Motor neuron (in vitro differentiated cells): ENCODE measurements around the gene SEMA3E. TPM values are rescaled to one million over a fixed set of nuclear protein-coding genes. Genes with fewer than 3 reads are reported as not detected.

ENCODE experiments used
- ATAC-seq, 8 experiments: fragments of 200-7000 bp; cut with Tn5 transposase; replicated peaks in 6 of 8; 2 replicates each; pipeline ENCODE4 v1.8.0; 2021; ENCODE audit warnings: mild to moderate bottlenecking in 8 of 8, moderate library complexity in 8 of 8
- H3K27ac ChIP-seq, 2 donors: fragments of 250-450 bp; sonication (Bioruptor Pico); 2 replicates each; pipeline ENCODE4 v1.9.0; 2021; ENCODE audit warnings: antibody characterized with exemption in 2 of 2, mild to moderate bottlenecking in 2 of 2, moderate library complexity in 1 of 2
- H3K4me1 ChIP-seq, 2 donors: fragments of 250-450 bp; sonication (Bioruptor Pico); replicated peaks in 1 of 2; 2 replicates each; pipeline ENCODE4 v1.6.1; 2021; ENCODE audit warnings: antibody characterized with exemption in 2 of 2, mild to moderate bottlenecking in 2 of 2, moderate library complexity in 1 of 2
- H3K4me3 ChIP-seq, 5 donors: fragments of 250-450 bp; sonication (Bioruptor Pico); 2 replicates each; pipeline ENCODE4 v1.9.0; 2021; ENCODE audit warnings: antibody characterized with exemption in 5 of 5, mild to moderate bottlenecking in 5 of 5, moderate library complexity in 4 of 5
- WGBS, 10 experiments: fragments of 450-650 bp; shearing (Covaris generic); methylation state at CpG; one replicate each; pipeline ENCODE4 v1.0.0; 2022; 5-methylcytosine and 5-hydroxymethylcytosine counted together
- in situ Hi-C, 9 experiments: fragments of 400-800 bp; cut with MboI; loops; one replicate each; pipeline ENCODE4 v1.15.0; 2021; ENCODE audit warnings: low sequenced_read_pairs in 9 of 9, low pct_unique_long_range_greater_than_20kb in 2 of 9; ENCODE audit not compliant: unreplicated experiment in 9 of 9
- total RNA-seq, 8 experiments: library from RNA; unstranded; fragments of 300-600 nt; gene quantifications; 2 replicates each; pipeline versions ENCODE4 v1.2.3 to v1.2.4, GENCODE V29; 2022

The SEMA3E gene
- total RNA-seq, 8 experiments from 2014 or later, result 1.2 to 14.1 (median 7.0) TPM

- in situ Hi-C loops, result loop anchor here in 7 of 9 experiments (25.0 kb wide), 3 partner anchors 224 to 499 kb away; partner anchors contain the start of gene SEMA3E (in 1 of the 7)
- peak in 2 of 8 experiments; percentile 76 to 85 for ATAC-seq
- Histone ChIP-seq H3K27ac (no peak overlapping the region), H3K4me1 (peaks cover 0 to 9% of the 10 kb centered on the region in 2 donors), H3K4me3 (no peak overlapping the region)
- WGBS, 10 experiments, result 33 to 81% (median 75%) methylated on average over 1 to 2 of the region's 2 CpGs; no CpG with 5 or more reads in 1 of the 10 experiments
These were observed 235.5 kb downstream of the SEMA3E start for GRCh38 chr7:83413424-83413823.

- in situ Hi-C loops, result loop anchor here in 7 of 9 experiments (25.0 kb wide), 3 partner anchors 226 to 501 kb away; partner anchors contain the start of gene SEMA3E (in 1 of the 7)
- ATAC-seq, result peak in 1 of 8 experiments; percentile 31
- peaks cover 0 to 9% of the 10 kb centered on the region in 2 donors for H3K4me1 ChIP-seq
- H3K4me3 ChIP-seq, result no peak overlapping the region
- 8 to 41% (median 33%) methylated on average over 2 to 3 of the region's 3 CpGs for WGBS, 10 experiments
- H3K27ac ChIP-seq, result no peak overlapping the region
These were observed 237.8 kb downstream of the SEMA3E start for GRCh38 chr7:83410989-83411591.

GRCh38 chr7:83394776-83395175 lies 254.2 kb downstream of the SEMA3E start:
- H3K4me3 ChIP-seq, result no peak overlapping the region
- ATAC-seq, result no peak
- H3K27ac ChIP-seq, result no peak overlapping the region
- in situ Hi-C loops, result no loop called here
- H3K4me1 ChIP-seq, result no peaks in the 10 kb centered on the region

GRCh38 chr7:83388436-83388835 lies 260.5 kb downstream of the SEMA3E start:
- no peak for ATAC-seq
- Histone ChIP-seq H3K27ac (no peak overlapping the region), H3K4me1 (peaks cover 0 to 5% of the 10 kb centered on the region in 2 donors), H3K4me3 (no peak overlapping the region)
- in situ Hi-C loops, result no loop called here

GRCh38 chr7:83366629-83367028 lies 282.3 kb downstream of the SEMA3E start:
- no peaks in the 10 kb centered on the region for H3K4me1 ChIP-seq
- H3K27ac ChIP-seq, result no peak overlapping the region
- in situ Hi-C loops, result loop anchor here in 1 of 9 experiments (25.0 kb wide), 1 partner anchor 554 kb away; no protein-coding TSS in a partner anchor
- peak in 1 of 8 experiments; percentile 37 for ATAC-seq
- no peak overlapping the region for H3K4me3 ChIP-seq
- WGBS, 10 experiments, result 9 to 85% (median 74%) methylated on average over 1 to 2 of the region's 2 CpGs; no CpG with 5 or more reads in 3 of the 10 experiments

- Histone ChIP-seq H3K4me3 (no peak overlapping the region), H3K4me1 (no peaks in the 10 kb centered on the region), H3K27ac (no peak overlapping the region)
- ATAC-seq, result no peak
- in situ Hi-C loops, result loop anchor here in 1 of 9 experiments (25.0 kb wide), 1 partner anchor 553 kb away; no protein-coding TSS in a partner anchor
These were observed 283.2 kb downstream of the SEMA3E start for GRCh38 chr7:83365746-83366145.

- Histone ChIP-seq H3K4me1 (no peaks in the 10 kb centered on the region), H3K27ac (no peak overlapping the region), H3K4me3 (no peak overlapping the region)
- WGBS, 10 experiments, result 9 to 90% (median 50%) methylated on average over 1 to 8 of the region's 8 CpGs
- peak in 1 of 8 experiments; percentile 99 for ATAC-seq
- in situ Hi-C loops, result loop anchor here in 1 of 9 experiments (25.0 kb wide), 1 partner anchor 551 kb away; no protein-coding TSS in a partner anchor
These were observed 285.9 kb downstream of the SEMA3E start for GRCh38 chr7:83362871-83363550.

- WGBS, 10 experiments, result 8 to 89% (median 58%) methylated on average over 1 of the region's 1 CpG; no CpG with 5 or more reads in 2 of the 10 experiments
- H3K27ac ChIP-seq, result no peak overlapping the region
- in situ Hi-C loops, result loop anchor here in 1 of 9 experiments (25.0 kb wide), 1 partner anchor 547 kb away; no protein-coding TSS in a partner anchor
- no peaks in the 10 kb centered on the region for H3K4me1 ChIP-seq
- no peak for ATAC-seq
- H3K4me3 ChIP-seq, result no peak overlapping the region
These were observed 289.8 kb downstream of the SEMA3E start for GRCh38 chr7:83359108-83359507.

GRCh38 chr7:83355143-83355542 lies 293.8 kb downstream of the SEMA3E start:
- H3K27ac ChIP-seq, result no peak overlapping the region
- no peaks in the 10 kb centered on the region for H3K4me1 ChIP-seq
- H3K4me3 ChIP-seq, result no peak overlapping the region
- no peak for ATAC-seq
- 0 to 88% (median 60%) methylated on average over 1 to 3 of the region's 3 CpGs; no CpG with 5 or more reads in 3 of the 10 experiments for WGBS, 10 experiments
- in situ Hi-C loops, result loop anchor here in 1 of 9 experiments (25.0 kb wide), 1 partner anchor 543 kb away; no protein-coding TSS in a partner anchor

GRCh38 chr7:83347945-83348444 lies 300.9 kb downstream of the SEMA3E start:
- Histone ChIP-seq H3K4me1 (no peaks in the 10 kb centered on the region), H3K4me3 (no peak overlapping the region), H3K27ac (no peak overlapping the region)
- peak; percentile 57 to 100 (median 100) for ATAC-seq
- WGBS, 10 experiments, result 3 to 100% (median 54%) methylated on average over 1 to 5 of the region's 5 CpGs; no CpG with 5 or more reads in 2 of the 10 experiments
- in situ Hi-C loops, result no loop called here

- no peaks in the 10 kb centered on the region for H3K4me1 ChIP-seq
- H3K27ac ChIP-seq, result no peak overlapping the region
- H3K4me3 ChIP-seq, result no peak overlapping the region
- in situ Hi-C loops, result no loop called here
- WGBS, 10 experiments, result 13 to 100% (median 65%) methylated on average over 1 to 2 of the region's 2 CpGs; no CpG with 5 or more reads in 1 of the 10 experiments
- ATAC-seq, result no peak
These were observed 309.0 kb downstream of the SEMA3E start for GRCh38 chr7:83339907-83340306.

- 17 to 92% (median 79%) methylated on average over 1 to 4 of the region's 4 CpGs; no CpG with 5 or more reads in 2 of the 10 experiments for WGBS, 10 experiments
- H3K4me3 ChIP-seq, result no peak overlapping the region
- ATAC-seq, result no peak
- in situ Hi-C loops, result no loop called here
- H3K27ac ChIP-seq, result no peak overlapping the region
- H3K4me1 ChIP-seq, result no peaks in the 10 kb centered on the region
These were observed 310.5 kb downstream of the SEMA3E start for GRCh38 chr7:83338277-83338950.

- 0 to 91% (median 50%) methylated on average over 1 to 2 of the region's 2 CpGs; no CpG with 5 or more reads in 1 of the 10 experiments for WGBS, 10 experiments
- H3K4me3 ChIP-seq, result no peak overlapping the region
- ATAC-seq, result no peak
- no peaks in the 10 kb centered on the region for H3K4me1 ChIP-seq
- in situ Hi-C loops, result no loop called here
- H3K27ac ChIP-seq, result no peak overlapping the region
These were observed 311.9 kb downstream of the SEMA3E start for GRCh38 chr7:83337050-83337449.
